Lower leg skin (tissue), 3 donors: Measurements from ENCODE around the gene EOGT.

Experiments
- CTCF ChIP-seq, 3 donors: fragments of 450-650 bp; IDR thresholded peaks; one replicate each; pipeline ENCODE4 v1.5.1; 2016; ENCODE audit warnings: antibody characterized with exemption in 3 of 3, mild to moderate bottlenecking in 3 of 3, moderate library complexity in 2 of 3
- POLR2A ChIP-seq, 2 donors: fragments of 450-650 bp; IDR thresholded peaks; one replicate each; pipeline ENCODE4 v1.6.1; 2016 to 2017; ENCODE audit warnings: antibody characterized with exemption in 2 of 2, mild to moderate bottlenecking in 1 of 2, moderate library complexity in 1 of 2

- TF ChIP-seq POLR2A (IDR thresholded peaks at IDR 0.05) = no peak
- TF ChIP-seq CTCF (IDR thresholded peaks at IDR 0.05) = no peak
Observed at GRCh38 chr3:68931406-68932149, 81.9 kb downstream of the EOGT start.
